ENCODE results near the gene MED20. TPM values are rescaled to one million over a fixed set of nuclear protein-coding genes. Genes with fewer than 3 reads are reported as not detected.

Gene MED20
- total RNA-seq, 4 donors from 2014 or later = 15.7 to 18.7 (median 17.0) TPM

DNA sequence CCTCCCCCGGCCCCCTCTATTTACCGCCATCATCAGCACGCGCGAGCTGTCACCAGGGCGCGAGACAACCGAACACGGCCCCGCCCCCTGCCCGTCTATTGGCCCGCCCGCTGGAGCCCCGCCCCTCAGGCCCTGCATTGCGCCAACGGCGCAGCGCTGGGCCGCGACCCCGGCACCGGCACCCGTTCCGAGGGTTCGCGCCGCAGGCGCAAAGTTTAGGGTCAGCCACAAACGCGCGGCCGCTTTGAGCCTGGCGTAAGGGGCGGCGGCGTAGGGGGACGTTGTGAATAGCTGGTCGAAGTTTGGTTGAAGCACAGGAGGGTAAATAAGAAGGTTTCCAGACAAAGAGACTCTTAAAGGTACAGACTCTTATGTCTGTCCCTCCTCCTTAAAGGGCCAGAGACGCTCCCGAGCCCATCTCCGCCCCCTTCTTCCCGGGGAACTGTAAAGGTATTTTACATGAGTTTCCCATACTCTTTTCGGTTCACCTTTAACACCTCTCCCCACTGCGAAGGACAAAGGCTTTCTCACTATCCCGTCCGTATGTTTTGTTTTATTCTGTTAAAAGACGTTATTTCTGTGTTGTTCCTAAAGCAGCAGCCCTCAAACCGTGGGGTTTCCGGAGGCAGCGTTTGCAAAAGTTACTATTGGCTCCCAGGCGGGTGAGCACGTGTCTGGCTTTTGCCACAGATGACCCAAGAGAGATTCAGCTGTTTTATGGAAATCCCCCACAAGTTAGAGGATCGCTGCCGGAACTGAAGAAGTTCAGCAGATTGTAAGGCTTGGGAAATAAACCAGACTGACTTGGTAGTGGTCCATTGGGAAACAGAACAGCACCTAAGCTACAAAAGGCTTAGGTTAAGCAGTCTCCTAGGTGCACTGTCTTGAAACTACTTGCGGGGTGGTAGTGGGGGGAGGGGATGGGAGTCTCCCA, 25.4 kb downstream of the MED20 start, which contains the start of gene USP49:
Gene USP49, minus strand, starts transcription at position 76 of the 934 bp plus-strand sequence. CDS start 88,392 bp downstream, outside the sequence.
- peaks cover 0 to 9% of the 10 kb centered on the region in 2 donors for H3K36me3 ChIP-seq
- peak within 1 kb of the TSS; percentile 26 to 87 (median 84) for H3K27ac ChIP-seq
- 2% methylated on average over 16 to 18 of the region's 55 CpGs for WGBS, 2 donors (ENCODE audit: low coverage in 1 of 2)
- peak within 1 kb of the TSS; percentile 68 to 83 for H3K4me3 ChIP-seq
- ATAC-seq = peak; percentile 98
- TF ChIP-seq POLR2A (IDR thresholded peaks at IDR 0.05) = no peak
- no peak for TF ChIP-seq POLR2AphosphoS5 (IDR thresholded peaks at IDR 0.05)
- TF ChIP-seq CTCF (IDR thresholded peaks at IDR 0.05) = no peak
- no peak for TF ChIP-seq EP300 (IDR thresholded peaks at IDR 0.05)
- H3K27me3 ChIP-seq = no peaks in the 10 kb centered on the region
- peaks cover 3 to 19% (median 13%) of the 10 kb centered on the region in 3 donors for H3K4me1 ChIP-seq
- H3K9me3 ChIP-seq = no peaks in the 10 kb centered on the region

DNA sequence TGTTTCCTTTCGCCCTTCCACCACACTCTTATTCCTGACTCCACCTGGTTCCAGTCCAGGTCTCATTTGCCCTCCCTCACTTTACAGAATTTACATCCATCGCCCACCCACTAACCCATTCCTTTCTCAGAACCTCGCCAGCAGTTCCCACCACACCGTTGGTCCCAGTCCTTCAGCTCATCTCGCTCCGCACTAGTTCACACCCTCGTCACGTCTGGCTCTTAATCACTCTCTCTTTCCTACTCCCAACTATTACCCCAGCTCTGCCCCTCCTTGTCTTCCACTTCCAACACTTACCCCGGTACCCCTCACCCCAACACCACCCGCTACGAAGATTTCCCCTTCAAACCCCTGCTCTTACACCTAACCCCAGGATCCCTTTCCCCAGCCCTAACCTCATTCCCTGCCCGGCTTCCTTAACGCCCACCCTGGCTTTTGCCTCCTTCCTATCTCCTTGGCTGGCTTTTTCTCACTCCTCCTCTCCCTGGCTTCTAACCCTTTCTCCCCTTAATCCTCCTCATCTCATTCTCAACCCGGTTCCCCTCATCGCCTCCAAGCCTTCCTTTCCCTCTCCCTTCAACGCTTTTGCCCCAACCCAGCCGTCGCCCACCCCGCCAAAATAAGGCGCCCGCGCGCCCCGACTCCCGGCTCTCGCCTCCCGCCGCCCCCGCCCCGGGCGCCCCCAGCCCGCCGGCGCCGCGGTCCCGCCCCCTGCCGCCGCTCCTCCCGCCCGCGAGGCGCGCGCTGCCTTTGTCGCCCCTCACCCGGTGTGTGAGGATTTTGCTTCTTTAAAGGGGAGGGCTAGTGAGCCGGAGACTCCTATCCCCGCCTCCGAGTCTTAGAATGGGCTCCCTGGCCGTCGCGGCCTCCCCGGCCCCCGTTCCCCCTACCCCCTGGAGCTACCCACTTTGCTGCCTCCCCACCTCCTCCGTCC, 26.3 kb downstream of the MED20 start:
- TF ChIP-seq EP300 (IDR thresholded peaks at IDR 0.05) (no peak), POLR2AphosphoS5 (IDR thresholded peaks at IDR 0.05) (no peak), CTCF (IDR thresholded peaks at IDR 0.05) (no peak), POLR2A (IDR thresholded peaks at IDR 0.05) (no peak)
- no peaks in the 10 kb centered on the region for H3K36me3 ChIP-seq
- WGBS, 2 donors (ENCODE audit: low coverage in 1 of 2) = 1 to 3% methylated on average over 22 to 32 of the region's 56 CpGs
- ATAC-seq = peak; percentile 72
- H3K27me3 ChIP-seq = no peaks in the 10 kb centered on the region
- H3K9me3 ChIP-seq = no peaks in the 10 kb centered on the region
- H3K27ac ChIP-seq = peak overlapping the region in 3 of 4 donors; percentile 83 to 87 (median 84)
- peaks cover 3 to 19% (median 13%) of the 10 kb centered on the region in 3 donors for H3K4me1 ChIP-seq
- H3K4me3 ChIP-seq = peak overlapping the region; percentile 68 to 83

- Histone ChIP-seq H3K27me3 (no peaks in the 10 kb centered on the region), H3K4me1 (peaks cover 3 to 19% (median 13%) of the 10 kb centered on the region in 3 donors), H3K9me3 (no peaks in the 10 kb centered on the region), H3K27ac (no peak overlapping the region), H3K36me3 (no peaks in the 10 kb centered on the region), H3K4me3 (no peak overlapping the region)
- 66 to 87% methylated on average over 4 of the region's 4 CpGs for WGBS, 2 donors (ENCODE audit: low coverage in 1 of 2)
- ATAC-seq = no peak
- TF ChIP-seq EP300 (IDR thresholded peaks at IDR 0.05) = no peak
- no peak for TF ChIP-seq CTCF (IDR thresholded peaks at IDR 0.05)
- no peak for TF ChIP-seq POLR2A (IDR thresholded peaks at IDR 0.05)
- TF ChIP-seq POLR2AphosphoS5 (IDR thresholded peaks at IDR 0.05) = no peak
These were observed 27.9 kb downstream of the MED20 start for GRCh38 chr6:41892921-41893564.

- Histone ChIP-seq H3K9me3 (no peaks in the 10 kb centered on the region), H3K36me3 (no peaks in the 10 kb centered on the region), H3K4me1 (no peaks in the 10 kb centered on the region), H3K4me3 (no peak overlapping the region), H3K27ac (no peak overlapping the region), H3K27me3 (no peaks in the 10 kb centered on the region)
- ATAC-seq = no peak
- WGBS, 2 donors (ENCODE audit: low coverage in 1 of 2) = 78 to 82% methylated on average over 1 to 2 of the region's 4 CpGs
- TF ChIP-seq POLR2A (IDR thresholded peaks at IDR 0.05) (no peak), POLR2AphosphoS5 (IDR thresholded peaks at IDR 0.05) (no peak), EP300 (IDR thresholded peaks at IDR 0.05) (no peak), CTCF (IDR thresholded peaks at IDR 0.05) (no peak)
These were observed 33.6 kb downstream of the MED20 start for GRCh38 chr6:41887331-41887751.

Measured in gastroesophageal sphincter (tissue), 4 donors.